IPS DF 19.7 (cell line): ENCODE results near the gene KCNJ15.

Experiments used
- DNase-seq: peaks from one replicate; pipeline ENCODE4 v3.0.0-alpha.2; 2013; ENCODE audit warnings: low read depth, low spot score

Gene KCNJ15

DNA sequence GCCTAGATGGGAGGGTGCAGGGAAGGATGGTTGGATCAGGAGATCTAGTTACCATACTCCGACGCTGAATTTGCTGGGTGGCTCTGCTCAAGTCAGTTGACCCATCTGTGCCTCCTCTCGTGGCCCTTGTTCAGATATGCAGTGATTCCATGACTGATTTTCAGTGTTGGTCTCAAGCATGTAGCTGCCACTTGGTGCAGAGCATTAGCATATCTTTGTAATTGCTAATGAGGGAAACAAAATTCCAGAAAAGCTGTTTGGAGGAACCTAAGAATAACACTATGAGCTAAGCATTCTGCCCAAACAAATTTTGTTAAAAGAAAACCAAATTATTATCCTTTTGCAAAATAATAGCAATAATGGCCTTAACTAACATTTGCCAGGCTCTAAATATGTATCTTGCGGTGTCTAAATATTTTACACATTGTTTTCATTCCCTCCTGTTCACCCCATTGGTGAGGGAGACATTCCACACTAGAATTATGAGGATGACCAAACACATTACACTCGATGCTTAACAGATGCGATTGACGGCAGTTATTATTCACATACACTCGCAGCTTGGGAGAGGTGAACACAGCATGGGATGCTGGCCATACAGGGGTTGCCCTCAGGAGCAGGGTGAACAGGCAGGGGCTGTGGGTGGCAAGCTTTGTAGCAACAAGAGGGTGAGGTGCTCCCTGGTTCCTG is 69.1 kb downstream of the KCNJ15 start:
- no peak for DNase-seq

DNA sequence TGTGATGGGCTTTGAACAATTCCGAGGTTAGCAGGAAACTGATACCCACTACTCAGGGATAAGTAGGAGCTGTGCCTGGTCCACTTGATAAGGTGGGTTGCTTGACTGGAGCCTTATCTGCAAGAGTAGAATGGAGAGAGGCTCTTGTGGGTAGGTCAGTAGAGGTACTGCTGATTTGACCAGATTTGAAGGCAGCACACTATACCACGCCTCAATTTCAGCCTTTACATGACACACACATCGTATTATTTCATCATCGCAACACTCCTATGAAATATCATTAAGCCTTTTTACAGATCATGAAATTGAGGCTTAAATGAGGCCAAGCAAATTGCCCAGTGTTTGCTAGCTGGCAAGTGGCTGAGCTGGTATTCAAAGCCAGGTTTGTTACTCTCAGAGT is 69.6 kb downstream of the KCNJ15 start:
- no peak for DNase-seq

- no peak for DNase-seq
Observed at GRCh38 chr21:38326899-38327298, 70.1 kb downstream of the KCNJ15 start.

DNA sequence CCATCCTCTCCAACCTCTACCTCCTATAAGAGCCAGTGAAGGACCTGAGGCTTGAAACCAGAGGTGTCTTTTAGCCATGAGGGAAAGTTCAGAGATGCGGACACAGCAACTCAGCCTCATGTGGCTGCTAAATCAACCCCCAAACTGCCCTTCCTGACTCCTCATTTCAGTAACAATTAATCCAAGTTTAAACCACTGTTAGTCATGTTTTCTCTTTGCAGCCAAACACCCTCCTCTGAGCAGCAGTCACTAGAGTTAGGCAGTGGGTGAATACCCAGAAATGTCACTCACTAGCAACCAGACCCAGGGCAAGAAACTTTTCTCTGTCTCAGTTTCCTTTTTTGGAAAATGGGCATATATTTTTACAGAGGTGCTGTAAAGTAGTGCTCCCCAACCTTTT is 71.2 kb downstream of the KCNJ15 start:
- DNase-seq, result no peak

DNA sequence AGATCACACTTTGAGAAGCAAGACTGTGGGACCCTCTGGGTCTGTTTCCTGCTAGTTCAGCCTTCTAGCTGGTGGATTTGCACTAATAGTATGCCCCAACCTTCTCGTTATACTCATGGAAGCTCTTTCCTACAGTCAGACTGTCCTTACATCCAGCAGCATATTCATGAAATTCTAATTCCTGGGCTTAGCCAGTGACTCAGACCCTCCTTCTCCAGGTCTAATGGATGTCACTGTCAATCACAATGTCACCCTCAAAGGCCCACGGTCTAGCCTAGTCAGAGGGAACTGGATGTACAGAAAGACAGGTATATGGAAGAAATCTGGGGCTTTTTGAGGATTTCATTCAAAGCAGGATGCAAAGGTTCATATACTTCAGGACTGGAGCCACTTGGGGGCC is 72.4 kb downstream of the KCNJ15 start:
- no peak for DNase-seq

DNA sequence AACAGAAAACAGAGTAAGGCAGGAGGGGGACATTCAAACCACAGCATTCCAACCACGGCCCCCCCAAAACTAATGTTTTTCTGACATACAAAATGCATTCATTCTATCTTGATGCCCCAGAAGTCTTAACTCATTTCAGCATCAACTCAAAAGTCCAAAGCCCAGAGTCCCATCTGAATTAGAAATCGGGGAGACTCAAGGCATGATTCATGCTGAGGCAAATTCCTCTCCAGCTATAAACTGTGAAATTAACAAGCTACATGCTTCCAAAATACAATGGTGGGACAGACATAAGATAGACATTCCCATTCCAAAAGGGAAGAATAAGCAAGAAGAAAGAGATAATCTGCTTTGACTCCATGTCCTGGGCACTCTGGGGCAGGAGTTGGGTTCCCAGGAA is 73.9 kb downstream of the KCNJ15 start:
- DNase-seq, result no peak

- no peak for DNase-seq
Observed at GRCh38 chr21:38333301-38334272, 76.8 kb downstream of the KCNJ15 start.

DNA sequence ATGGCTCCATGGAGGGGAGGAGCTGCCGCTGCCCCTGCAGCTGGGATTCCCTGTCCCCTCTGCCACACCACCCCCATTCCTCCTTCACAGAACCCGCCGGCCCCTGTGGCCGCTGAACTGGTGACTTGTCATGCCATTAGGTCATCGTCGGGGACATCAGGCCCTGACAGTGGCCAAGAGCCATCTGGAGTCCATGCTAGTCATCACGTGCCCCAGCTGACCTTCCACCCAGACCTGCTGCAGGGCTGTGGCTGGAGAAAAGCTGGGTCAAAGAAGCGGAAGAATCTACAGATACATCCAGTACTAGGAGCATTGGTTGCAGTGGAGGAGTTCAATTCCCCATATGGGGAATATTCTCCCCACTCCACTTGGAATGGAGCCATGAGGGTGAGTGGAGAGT is 78.1 kb downstream of the KCNJ15 start:
- no peak for DNase-seq

DNA sequence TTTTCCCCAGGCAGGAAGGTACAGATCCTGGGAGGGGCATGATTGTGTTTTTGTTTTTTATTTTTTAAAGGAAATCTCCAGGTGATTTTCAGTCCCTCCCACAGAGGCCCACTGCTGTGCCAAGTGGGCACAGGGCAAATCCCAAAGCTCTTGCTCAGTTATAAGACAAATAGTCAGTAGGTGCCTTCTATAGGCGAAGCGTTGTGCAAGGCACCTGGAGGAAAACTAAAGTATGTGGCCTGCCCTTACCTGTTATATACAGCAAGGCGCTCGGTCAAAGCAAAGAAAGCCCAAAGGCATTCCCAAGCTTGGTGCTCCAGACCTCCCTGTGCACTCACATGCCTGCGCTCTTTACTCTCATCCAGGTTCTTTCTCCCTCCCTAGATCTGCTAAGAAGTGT is 81.0 kb downstream of the KCNJ15 start:
- DNase-seq, result no peak

GRCh38 chr21:38340131-38340530 is 83.3 kb downstream of the KCNJ15 start:
- DNase-seq, result no peak

GRCh38 chr21:38341546-38342012 is 84.8 kb downstream of the KCNJ15 start:
- no peak for DNase-seq

GRCh38 chr21:38342739-38343138 is 85.9 kb downstream of the KCNJ15 start:
- no peak for DNase-seq

- no peak for DNase-seq
Observed at GRCh38 chr21:38343691-38344090, 86.9 kb downstream of the KCNJ15 start.

DNA sequence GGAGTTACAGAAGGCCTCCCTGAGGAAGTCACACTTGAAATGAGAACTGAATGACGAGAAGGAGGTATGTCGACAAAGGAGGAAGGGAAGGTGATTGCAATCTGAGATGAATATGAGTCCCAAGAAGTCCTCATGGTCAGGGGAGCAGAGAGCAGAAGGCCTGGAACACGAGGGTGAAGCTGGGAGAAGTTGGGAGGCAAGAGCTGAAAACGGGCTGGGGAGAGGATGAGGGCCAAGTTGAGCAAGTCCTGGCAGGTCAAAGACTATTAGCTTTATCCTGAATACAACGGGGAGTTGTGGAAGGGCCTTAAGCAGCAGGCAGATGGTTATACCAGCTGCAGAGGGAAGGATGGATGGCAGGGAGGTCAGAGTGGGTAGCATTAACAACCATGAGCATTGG is 89.5 kb downstream of the KCNJ15 start:
- no peak for DNase-seq

GRCh38 chr21:38349111-38349746 is 92.4 kb downstream of the KCNJ15 start:
- DNase-seq, result no peak

DNA sequence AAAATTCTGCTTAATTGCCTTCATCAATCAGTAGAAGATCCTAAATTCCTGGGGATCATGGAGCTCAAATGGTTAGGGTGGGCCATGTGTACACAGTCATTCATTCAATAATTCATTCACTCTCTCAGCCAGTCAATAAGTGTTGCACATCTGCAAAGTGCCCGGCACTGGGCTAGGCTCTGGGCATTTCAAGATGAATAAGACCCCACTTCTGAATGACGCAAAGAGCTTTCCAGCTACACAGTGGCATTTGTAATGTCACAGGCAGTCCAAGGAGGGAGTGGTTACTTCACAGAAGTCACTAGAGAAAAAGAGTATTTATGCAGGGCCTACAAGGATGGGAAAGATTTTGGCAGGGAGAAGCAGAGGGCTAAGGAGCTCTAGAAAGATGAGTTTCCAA is 93.2 kb downstream of the KCNJ15 start:
- no peak for DNase-seq

- no peak for DNase-seq
Observed at GRCh38 chr21:38350684-38351083, 93.9 kb downstream of the KCNJ15 start.

DNA sequence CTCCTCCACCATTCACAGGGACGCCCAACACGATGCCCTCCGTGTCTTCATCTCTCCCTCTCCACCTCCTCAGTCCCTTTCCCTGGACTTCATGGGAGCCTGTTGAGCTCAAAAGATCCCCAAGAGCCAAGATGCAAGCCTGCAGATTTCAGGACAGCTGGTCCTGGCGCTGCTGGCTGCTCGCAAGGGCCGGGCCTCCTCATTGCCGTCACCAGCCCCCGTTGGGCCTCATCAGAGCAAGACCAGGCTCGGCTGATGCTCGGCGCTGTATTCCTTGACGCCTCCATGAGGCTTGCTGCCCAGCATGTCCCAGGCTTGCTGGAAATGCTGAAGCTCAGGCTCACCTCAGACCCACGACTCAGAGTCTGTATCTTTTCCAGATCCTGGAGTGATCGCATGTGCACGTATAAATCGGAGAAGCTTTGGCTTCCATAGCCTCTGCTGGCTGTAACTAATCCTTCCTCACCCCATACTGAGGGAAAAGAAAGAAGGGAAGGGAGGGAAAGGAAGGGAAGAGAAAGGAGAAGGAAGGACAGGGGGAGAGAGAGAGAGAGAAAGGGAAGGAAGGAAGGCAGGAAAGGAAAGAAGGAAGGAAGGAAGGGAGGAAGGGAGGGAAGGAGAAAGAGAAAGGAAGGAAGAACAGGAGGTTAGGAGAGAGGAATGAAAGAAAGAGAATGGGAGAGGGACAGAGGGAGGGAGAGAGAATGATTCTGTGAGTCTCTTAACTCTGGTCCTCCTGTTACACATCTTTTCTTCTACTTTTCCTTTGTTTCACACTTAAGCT is 94.6 kb downstream of the KCNJ15 start:
- no peak for DNase-seq

DNA sequence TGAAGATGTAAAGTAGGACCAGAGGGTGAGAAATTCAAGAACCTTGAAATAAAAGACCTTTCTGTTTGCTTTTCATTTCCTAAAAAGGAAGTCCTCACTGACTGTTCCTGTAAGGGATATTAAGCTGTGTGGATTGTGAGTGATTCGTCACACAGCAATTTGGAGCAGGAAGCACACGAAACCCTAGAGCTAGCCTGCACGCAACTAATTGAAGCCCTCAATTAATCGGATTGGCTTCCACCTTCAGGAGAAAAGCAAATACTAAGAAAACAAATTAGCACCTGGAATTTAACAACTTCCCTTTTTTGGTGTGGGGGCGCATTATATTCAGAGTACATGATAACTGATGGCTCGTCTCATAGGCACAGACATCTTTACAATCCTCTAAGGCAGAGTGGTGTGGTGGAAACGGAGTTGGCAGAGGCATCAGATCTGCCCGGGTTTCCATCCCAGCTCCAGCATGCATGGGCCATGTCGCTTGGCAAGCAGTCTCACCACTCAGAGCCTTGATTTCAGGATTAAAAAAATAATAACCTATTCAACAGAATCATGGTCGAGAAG is 95.2 kb downstream of the KCNJ15 start:
- peak; percentile 50 for DNase-seq

DNA sequence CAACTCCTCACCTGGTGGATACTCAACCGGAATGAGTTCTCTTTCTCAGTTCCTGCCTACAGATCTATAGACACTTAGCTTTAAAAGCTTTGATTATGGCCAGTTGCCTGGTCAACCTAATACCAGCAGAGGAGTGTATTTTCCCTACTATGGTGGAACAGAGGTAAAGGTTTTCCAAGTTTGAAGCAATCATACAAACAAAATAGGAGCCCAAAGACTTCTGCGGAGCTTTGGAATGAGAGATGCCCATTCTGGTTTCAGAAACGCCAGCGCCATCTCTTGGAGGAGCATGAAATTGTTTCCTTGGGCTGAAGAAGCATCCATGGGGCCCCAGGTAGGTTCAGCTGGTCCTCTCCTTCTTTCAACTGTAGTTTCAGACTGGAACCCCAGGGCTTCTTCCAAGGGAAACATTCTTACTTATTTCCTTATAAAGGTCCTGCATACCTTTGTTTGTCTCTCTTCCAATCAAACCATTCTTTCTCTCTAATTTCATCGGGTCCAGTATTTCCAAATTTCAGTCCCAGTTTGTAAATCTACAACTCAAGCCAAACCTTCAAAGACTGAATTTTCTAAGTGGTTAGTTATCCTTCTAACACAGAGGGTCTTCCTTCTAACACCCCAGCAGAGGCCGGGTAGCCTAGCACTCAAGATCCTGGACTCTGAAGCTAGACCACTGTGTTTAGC is 95.9 kb downstream of the KCNJ15 start:
- DNase-seq, result no peak

- DNase-seq, result no peak
Observed at GRCh38 chr21:38354231-38354630, 97.4 kb downstream of the KCNJ15 start.
